Measurements from ENCODE around the gene ACYP1.

ACYP1 gene

GRCh38 chr14:75063491-75064204, at the start of gene ACYP1:
Gene ACYP1 (minus strand): TSS chr14:75064024. CDS start chr14:75063553, 471 bp downstream.
- peak within 1 kb of the TSS; percentile 94 for H3K4me3 ChIP-seq (ENCODE audit: low read depth, low read length)
- no peak for TF ChIP-seq CTCF (IDR thresholded peaks at IDR 0.05; ENCODE audit: low read depth, low read length)

- no peak for TF ChIP-seq CTCF (IDR thresholded peaks at IDR 0.05; ENCODE audit: low read depth, low read length)
- H3K4me3 ChIP-seq (ENCODE audit: low read depth, low read length), result no peak overlapping the region
Measured at GRCh38 chr14:75109877-75110276, 46.1 kb upstream of the ACYP1 start.

GRCh38 chr14:75107186-75107585, 43.4 kb upstream of the ACYP1 start:
- no peak overlapping the region for H3K4me3 ChIP-seq (ENCODE audit: low read depth, low read length)
- TF ChIP-seq CTCF (IDR thresholded peaks at IDR 0.05; ENCODE audit: low read depth, low read length), result no peak

GRCh38 chr14:75101491-75101890, 37.7 kb upstream of the ACYP1 start:
- no peak for TF ChIP-seq CTCF (IDR thresholded peaks at IDR 0.05; ENCODE audit: low read depth, low read length)
- no peak overlapping the region for H3K4me3 ChIP-seq (ENCODE audit: low read depth, low read length)

GRCh38 chr14:75098682-75099081, 34.9 kb upstream of the ACYP1 start:
- no peak for TF ChIP-seq CTCF (IDR thresholded peaks at IDR 0.05; ENCODE audit: low read depth, low read length)
- H3K4me3 ChIP-seq (ENCODE audit: low read depth, low read length), result no peak overlapping the region

- H3K4me3 ChIP-seq (ENCODE audit: low read depth, low read length), result no peak overlapping the region
- TF ChIP-seq CTCF (IDR thresholded peaks at IDR 0.05; ENCODE audit: low read depth, low read length), result no peak
Measured at GRCh38 chr14:75098212-75098611, 34.4 kb upstream of the ACYP1 start.

- H3K4me3 ChIP-seq (ENCODE audit: low read depth, low read length), result no peak overlapping the region
- TF ChIP-seq CTCF (IDR thresholded peaks at IDR 0.05; ENCODE audit: low read depth, low read length), result no peak
Measured at GRCh38 chr14:75096959-75097358, 33.1 kb upstream of the ACYP1 start.
